ENCODE results near the gene KCNH2. TPM values are rescaled to one million over a fixed set of nuclear protein-coding genes. Genes with fewer than 3 reads are reported as not detected.
A peak's percentile ranks its signal among the peaks of the same experiment; 100 is the strongest.

Gene KCNH2
- total and polyA plus RNA-seq, 8 donors, result 1.4 to 27.9 (median 3.9) TPM

GRCh38 chr7:150947761-150948651 lies 30.1 kb downstream of the KCNH2 start:
- no peak for ATAC-seq
- Histone ChIP-seq H3K4me1 (no peaks in the 10 kb centered on the region), H3K9me3 (no peaks in the 10 kb centered on the region), H3K4me3 (no peak overlapping the region), H3K27ac (no peak overlapping the region), H3K27me3 (no peaks in the 10 kb centered on the region), H3K36me3 (no peaks in the 10 kb centered on the region)
- TF ChIP-seq CTCF (IDR thresholded peaks at IDR 0.05), result no peak
- WGBS, 2 donors, result 35 to 41% methylated on average over 28 to 34 of the region's 34 CpGs
- intact Hi-C loops (cut with DNase I), result no loop called here
- FAIRE-seq, result no peak
- peak in 1 of 6 donors; percentile 26 for DNase-seq

- ATAC-seq (peak in 2 of 4 donors; percentile 8 to 35), DNase-seq (peak in 2 of 6 donors; percentile 59 to 72), FAIRE-seq (no peak)
- Histone ChIP-seq H3K36me3 (no peaks in the 10 kb centered on the region), H3K27ac (no peak overlapping the region), H3K4me3 (no peak overlapping the region), H3K9me3 (no peaks in the 10 kb centered on the region), H3K27me3 (no peaks in the 10 kb centered on the region), H3K4me1 (no peaks in the 10 kb centered on the region)
- intact Hi-C loops (cut with DNase I), result no loop called here
- no peak for TF ChIP-seq CTCF (IDR thresholded peaks at IDR 0.05)
- 20 to 31% methylated on average over 10 to 31 of the region's 31 CpGs for WGBS, 2 donors
These were observed 30.8 kb downstream of the KCNH2 start for GRCh38 chr7:150947241-150947745.

GRCh38 chr7:150946421-150947240 lies 31.5 kb downstream of the KCNH2 start:
- intact Hi-C loops (cut with DNase I), result no loop called here
- FAIRE-seq (no peak), DNase-seq (peak in 2 of 6 donors; percentile 49 to 51), ATAC-seq (peak in 1 of 4 donors; percentile 4)
- Histone ChIP-seq H3K4me1 (no peaks in the 10 kb centered on the region), H3K27me3 (no peaks in the 10 kb centered on the region), H3K27ac (no peak overlapping the region), H3K9me3 (no peaks in the 10 kb centered on the region), H3K4me3 (no peak overlapping the region), H3K36me3 (no peaks in the 10 kb centered on the region)
- no peak for TF ChIP-seq CTCF (IDR thresholded peaks at IDR 0.05)
- WGBS, 2 donors, result 70 to 75% methylated on average over 25 to 27 of the region's 27 CpGs

GRCh38 chr7:150945853-150946420 lies 32.2 kb downstream of the KCNH2 start:
- no peaks in the 10 kb centered on the region for H3K36me3 ChIP-seq
- H3K27ac ChIP-seq, result no peak overlapping the region
- WGBS, 2 donors, result 69 to 78% methylated on average over 17 of the region's 17 CpGs
- FAIRE-seq (no peak), ATAC-seq (peak in 3 of 4 donors; percentile 60 to 83 (median 77)), DNase-seq (peak in 3 of 6 donors; percentile 45 to 83 (median 57))
- intact Hi-C loops (cut with DNase I), result no loop called here
- no peaks in the 10 kb centered on the region for H3K4me1 ChIP-seq
- H3K9me3 ChIP-seq, result no peaks in the 10 kb centered on the region
- H3K27me3 ChIP-seq, result no peaks in the 10 kb centered on the region
- TF ChIP-seq CTCF (IDR thresholded peaks at IDR 0.05), result no peak
- no peak overlapping the region for H3K4me3 ChIP-seq

All from pancreas (tissue), 10 donors.